ENCODE results near the gene SLC35G3.
"Not testable (repeated sequence)": the region's sequence is repeated elsewhere in the genome, so short reads cannot be mapped to it uniquely, and the experiment has no call there.

Gene SLC35G3

GRCh38 chr17:35162755-35163154 lies 31.4 kb downstream of the SLC35G3 start:
- no peak overlapping the region for H3K4me3 ChIP-seq (ENCODE audit: low read length)
- TF ChIP-seq ZNF274 (IDR thresholded peaks at IDR 0.05; ENCODE audit: low read depth, low read length): no peak

- no peak for TF ChIP-seq ZNF274 (IDR thresholded peaks at IDR 0.05; ENCODE audit: low read depth, low read length)
- no peak overlapping the region for H3K4me3 ChIP-seq (ENCODE audit: low read length)
Observed at GRCh38 chr17:35161281-35161761, 32.9 kb downstream of the SLC35G3 start.

GRCh38 chr17:35160354-35161201 lies 33.6 kb downstream of the SLC35G3 start:
- TF ChIP-seq ZNF274 (IDR thresholded peaks at IDR 0.05; ENCODE audit: low read depth, low read length): no peak

GRCh38 chr17:35159940-35160339 lies 34.3 kb downstream of the SLC35G3 start:
- no peak overlapping the region for H3K4me3 ChIP-seq (ENCODE audit: low read length)
- no peak for TF ChIP-seq ZNF274 (IDR thresholded peaks at IDR 0.05; ENCODE audit: low read depth, low read length)

More at GRCh38 chr17:35160354-35161201, 33.6 kb downstream of the SLC35G3 start:
- H3K4me3 ChIP-seq (ENCODE audit: low read length): no peak overlapping the region

DNA sequence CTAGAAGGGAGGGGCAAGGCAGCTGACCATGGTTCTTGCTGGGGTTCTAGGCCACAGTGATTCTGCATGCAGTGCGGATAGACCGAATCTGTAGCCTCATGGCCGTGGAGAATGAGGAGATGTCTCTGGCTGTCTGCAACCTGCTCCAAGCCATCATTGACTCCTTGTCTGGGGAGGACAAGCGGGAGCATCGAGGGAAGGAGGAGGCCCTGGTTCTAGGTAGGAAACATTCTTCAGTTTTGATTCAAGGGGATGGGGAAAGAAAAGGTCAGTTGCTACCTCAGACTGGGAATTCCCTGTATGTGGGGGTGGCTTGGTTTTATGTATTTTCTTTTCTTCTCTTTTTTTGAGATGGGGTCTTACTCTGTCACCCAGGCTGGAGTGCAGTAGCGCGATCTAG lies 38.9 kb downstream of the SLC35G3 start:
- no peak overlapping the region for H3K4me3 ChIP-seq (ENCODE audit: low read length)
- no peak for TF ChIP-seq ZNF274 (IDR thresholded peaks at IDR 0.05; ENCODE audit: low read depth, low read length)

DNA sequence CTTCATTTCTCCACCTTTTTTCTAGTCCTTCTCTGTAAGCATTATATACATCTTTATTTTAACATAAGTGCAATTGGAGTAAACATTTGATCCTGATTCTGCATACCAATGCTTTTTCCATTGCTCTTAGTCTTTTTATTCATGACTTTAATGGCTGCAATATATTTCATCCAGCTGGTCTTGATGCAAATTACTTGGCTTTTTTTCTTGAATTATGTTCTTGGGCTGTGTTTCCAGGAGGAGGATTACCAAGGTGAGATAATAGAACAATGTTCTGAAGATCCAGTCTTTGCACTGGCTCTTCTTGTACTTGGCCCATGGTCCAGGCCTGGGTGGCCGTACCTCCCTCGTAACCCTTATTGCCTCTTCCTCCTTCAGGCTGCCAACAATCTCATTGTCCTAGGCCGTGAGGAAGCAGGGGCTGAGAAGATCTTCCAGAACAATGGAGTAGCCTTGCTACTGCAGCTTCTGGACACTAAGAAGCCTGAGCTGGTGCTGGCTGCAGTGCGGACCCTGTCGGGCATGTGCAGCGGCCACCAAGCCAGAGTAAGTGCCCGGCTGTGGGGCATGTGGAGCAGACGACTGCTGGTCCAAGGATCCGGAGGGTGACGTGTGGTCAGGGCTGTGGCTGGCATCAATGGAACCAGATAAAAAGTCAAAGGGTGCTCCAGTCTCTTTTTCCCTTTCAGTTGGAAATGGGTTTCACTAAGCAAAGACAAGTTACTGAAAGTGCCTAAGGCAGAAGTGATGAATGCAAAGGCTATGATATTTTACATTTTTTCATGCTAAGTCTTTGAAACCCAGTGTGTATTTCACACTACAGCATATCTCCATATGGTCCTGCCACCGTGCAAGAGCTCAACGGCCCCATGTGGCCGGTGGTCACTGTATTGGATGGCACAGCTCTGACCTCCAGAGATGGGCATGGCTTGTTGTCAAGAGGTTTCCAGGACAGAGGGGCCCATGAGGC lies 39.7 kb downstream of the SLC35G3 start:
- no peak for TF ChIP-seq ZNF274 (IDR thresholded peaks at IDR 0.05; ENCODE audit: low read depth, low read length)
- H3K4me3 ChIP-seq (ENCODE audit: low read length): no peak overlapping the region

DNA sequence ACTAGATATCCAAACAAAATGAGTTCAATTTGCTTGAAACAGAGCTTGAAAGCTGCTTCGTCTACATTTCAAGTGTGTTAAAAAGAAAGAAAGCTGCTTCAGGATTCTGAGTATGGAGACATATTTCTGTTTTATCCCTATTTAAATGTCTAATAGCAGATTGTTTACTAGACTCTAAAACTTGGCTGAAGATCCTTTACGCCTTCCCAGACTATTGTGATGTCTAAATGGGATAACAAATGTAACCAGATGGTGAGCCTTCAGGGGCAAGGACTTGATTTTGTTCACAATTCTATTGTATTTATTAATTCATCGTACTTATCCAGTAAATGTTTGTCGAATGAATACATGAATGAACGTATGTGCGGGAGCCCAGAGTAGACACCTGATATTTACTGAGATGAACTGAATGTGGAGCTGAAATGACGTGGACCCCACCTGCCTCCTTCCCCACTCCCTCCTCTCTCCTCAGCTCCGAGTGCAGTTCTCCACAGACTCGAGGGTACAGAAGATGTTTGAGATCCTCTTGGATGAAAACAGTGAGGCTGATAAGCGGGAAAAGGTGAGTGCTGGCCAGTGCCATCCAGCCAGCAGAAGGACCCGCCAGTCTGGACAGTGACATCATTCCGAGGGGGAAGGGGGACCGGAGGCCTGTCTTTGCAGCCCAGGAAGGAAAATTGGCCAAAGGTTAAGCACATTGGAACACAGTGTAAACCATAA lies 41.6 kb downstream of the SLC35G3 start:
- no peak overlapping the region for H3K4me3 ChIP-seq (ENCODE audit: low read length)
- TF ChIP-seq ZNF274 (IDR thresholded peaks at IDR 0.05; ENCODE audit: low read depth, low read length): no peak

GRCh38 chr17:35151080-35151479 lies 43.1 kb downstream of the SLC35G3 start:
- H3K4me3 ChIP-seq (ENCODE audit: low read length): not testable (repeated sequence)

- no peak overlapping the region for H3K4me3 ChIP-seq (ENCODE audit: low read length)
- TF ChIP-seq ZNF274 (IDR thresholded peaks at IDR 0.05; ENCODE audit: low read depth, low read length): no peak
Observed at GRCh38 chr17:35149941-35150340, 44.3 kb downstream of the SLC35G3 start.

DNA sequence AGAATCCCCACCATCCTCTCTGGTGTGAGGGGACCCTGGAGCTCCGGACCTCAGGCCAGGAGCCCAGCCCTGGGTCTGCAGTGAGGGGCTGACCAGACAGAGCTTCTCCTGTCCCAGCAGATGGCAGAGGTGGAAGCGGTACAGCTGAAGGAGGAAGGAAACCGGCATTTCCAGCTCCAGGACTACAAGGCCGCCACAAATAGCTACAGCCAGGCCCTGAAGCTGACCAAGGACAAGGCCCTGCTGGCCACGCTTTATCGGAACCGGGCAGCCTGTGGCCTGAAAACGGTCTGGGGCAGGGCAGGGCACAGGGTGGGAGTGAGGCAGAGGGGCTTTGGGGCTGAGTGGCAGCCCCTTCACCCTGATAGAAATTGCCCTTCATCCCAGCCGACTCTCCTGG lies 46.0 kb downstream of the SLC35G3 start:
- H3K4me3 ChIP-seq (ENCODE audit: low read length): no peak overlapping the region
- no peak for TF ChIP-seq ZNF274 (IDR thresholded peaks at IDR 0.05; ENCODE audit: low read depth, low read length)

DNA sequence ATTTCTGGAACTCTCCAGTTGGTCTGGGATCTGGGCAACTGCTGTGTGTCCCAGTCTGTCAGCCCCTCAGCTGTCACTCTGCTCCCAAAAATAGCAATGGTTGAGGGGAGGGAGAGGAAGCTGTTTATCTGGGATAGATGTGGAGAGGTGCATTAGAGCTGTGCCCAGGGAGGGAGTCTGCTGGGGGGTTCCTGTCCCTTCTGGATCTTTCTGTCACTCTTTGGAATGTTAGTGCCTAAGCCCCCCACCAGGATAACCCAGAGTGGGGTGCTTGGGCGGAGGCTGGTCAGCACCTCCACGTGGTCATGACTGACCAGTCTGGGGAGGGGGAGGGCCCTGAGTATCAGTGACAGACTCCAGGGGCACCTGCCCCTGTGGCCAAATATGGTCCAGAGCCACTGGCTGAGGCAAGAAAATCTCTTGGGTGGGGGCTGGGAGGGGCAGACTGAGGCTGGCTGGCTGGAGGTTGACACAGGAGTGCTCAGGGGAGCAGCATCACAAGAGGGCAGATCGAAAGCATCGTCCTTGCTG lies 46.8 kb downstream of the SLC35G3 start, which contains the start of gene UNC45B:
UNC45B (plus strand) TSS at position 443 of the 531 bp plus-strand sequence. CDS start 447 bp downstream, outside the sequence.
- no peak for TF ChIP-seq ZNF274 (IDR thresholded peaks at IDR 0.05; ENCODE audit: low read depth, low read length)
- H3K4me3 ChIP-seq (ENCODE audit: low read length): no peak within 1 kb of the TSS

DNA sequence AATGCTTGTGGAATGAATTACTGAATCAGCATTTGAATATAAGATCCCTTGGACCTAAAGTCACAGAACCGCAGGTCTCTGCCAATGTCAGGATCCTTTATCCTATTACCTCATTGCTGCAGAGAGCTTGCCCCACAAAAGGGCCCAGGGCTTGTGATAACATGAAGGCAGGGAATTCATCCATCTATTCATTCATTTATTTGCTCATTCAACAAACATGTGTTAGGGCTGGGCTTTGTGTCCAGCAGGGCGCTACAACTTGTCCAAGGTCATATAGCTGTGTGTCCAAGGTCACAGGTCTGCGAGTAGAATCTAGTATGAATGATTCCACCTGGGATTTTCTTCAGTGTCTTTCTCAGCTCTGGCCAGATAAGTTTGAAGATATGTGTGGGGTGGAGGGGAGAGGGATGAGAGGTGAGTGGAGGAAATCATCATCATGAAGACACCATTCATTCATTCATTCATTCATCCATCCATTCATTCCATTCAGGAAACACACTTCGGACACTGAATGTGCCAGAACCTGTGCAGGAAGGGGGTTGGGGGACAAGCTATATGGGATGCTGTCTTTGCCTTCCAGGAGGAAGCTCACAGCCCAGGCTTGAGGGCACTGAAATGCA lies 47.9 kb downstream of the SLC35G3 start:
- H3K4me3 ChIP-seq (ENCODE audit: low read length): no peak overlapping the region
- TF ChIP-seq ZNF274 (IDR thresholded peaks at IDR 0.05; ENCODE audit: low read depth, low read length): no peak

- no peak overlapping the region for H3K4me3 ChIP-seq (ENCODE audit: low read length)
- TF ChIP-seq ZNF274 (IDR thresholded peaks at IDR 0.05; ENCODE audit: low read depth, low read length): no peak
Observed at GRCh38 chr17:35144840-35145239, 49.4 kb downstream of the SLC35G3 start.

Measured in GM08714 (cell line).